ENCODE data around the gene SMG6. TPM values are rescaled to one million over a fixed set of nuclear protein-coding genes. Genes with fewer than 3 reads are reported as not detected.
A peak's percentile ranks its signal among the peaks of the same experiment; 100 is the strongest.

SMG6 gene
- total and polyA plus RNA-seq, 2 of the 13 experiments (the other 11 are each of a cell fraction or from before 2014, with no cell fraction given) = 4.6 to 14.6 TPM

DNA sequence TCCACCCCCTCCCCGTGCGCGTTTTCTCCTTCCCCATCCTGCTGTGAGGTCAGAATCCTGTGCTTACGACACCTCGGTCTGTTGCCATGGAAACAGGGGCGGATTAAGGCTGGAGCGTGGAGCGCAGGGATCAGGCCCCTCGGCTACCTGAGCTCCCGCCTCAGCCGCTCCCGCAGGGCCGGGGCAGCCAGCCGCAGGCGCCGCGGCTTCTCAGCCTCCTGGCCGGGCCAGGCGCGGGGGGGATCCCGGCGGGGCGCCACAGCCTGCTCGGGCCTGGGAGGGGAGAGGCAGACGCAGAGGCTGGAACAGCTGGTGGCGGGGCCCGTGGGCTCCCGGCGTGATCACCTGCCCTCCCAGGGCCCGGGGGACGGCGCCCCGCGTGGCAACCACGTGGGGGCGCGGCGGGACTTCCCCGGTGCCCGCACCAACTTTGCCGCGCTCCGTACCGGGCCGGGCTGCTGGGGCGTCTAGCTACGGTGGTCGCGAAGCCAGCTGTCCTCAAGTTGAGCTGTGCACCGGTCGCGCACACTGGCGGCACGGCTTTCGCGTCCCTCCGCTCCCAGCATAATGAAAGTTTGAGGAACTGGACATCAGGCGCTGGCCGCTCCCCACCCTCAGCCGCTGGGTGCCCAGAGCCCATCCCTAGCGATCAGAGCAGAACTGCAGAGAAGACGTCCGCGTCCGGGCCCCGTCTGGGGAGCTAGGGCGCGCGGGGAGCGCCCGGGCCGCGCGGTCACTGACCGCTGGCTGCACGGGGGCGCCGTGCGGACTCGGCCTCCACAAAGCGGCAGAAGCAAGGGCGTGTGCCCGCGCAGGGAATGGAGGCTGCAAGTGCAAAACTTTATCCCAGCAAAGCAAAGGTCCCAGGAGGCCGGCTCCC, 279.7 kb downstream of the SMG6 start (continued):
- TF ChIP-seq, protein P1, sequence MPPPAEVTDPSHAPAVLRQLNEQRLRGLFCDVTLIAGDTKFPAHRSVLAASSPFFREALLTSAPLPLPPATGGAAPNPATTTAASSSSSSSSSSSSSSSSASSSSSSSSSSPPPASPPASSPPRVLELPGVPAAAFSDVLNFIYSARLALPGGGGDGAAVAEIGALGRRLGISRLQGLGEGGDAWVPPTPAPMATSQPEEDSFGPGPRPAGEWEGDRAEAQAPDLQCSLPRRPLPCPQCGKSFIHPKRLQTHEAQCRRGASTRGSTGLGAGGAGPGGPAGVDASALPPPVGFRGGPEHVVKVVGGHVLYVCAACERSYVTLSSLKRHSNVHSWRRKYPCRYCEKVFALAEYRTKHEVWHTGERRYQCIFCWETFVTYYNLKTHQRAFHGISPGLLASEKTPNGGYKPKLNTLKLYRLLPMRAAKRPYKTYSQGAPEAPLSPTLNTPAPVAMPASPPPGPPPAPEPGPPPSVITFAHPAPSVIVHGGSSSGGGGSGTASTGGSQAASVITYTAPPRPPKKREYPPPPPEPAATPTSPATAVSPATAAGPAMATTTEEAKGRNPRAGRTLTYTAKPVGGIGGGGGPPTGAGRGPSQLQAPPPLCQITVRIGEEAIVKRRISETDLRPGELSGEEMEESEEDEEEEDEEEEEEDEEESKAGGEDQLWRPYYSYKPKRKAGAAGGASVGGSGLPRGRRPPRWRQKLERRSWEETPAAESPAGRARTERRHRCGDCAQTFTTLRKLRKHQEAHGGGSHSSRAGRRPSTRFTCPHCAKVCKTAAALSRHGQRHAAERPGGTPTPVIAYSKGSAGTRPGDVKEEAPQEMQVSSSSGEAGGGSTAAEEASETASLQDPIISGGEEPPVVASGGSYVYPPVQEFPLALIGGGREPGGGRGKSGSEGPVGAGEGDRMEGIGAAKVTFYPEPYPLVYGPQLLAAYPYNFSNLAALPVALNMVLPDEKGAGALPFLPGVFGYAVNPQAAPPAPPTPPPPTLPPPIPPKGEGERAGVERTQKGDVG (CRISPR knock-in tag; IDR thresholded peaks at IDR 0.05; ENCODE audit: borderline replicate concordance) = no peak
- TF ChIP-seq SSRP1 (CRISPR knock-in tag; IDR thresholded peaks at IDR 0.05) (no peak), TBP (CRISPR knock-in tag; IDR thresholded peaks at IDR 0.05) (no peak), ZNF629 (CRISPR knock-in tag; conservative IDR thresholded peaks at IDR 0.05) (no peak), ZNF296 (CRISPR knock-in tag; conservative IDR thresholded peaks at IDR 0.05) (no peak), SRF (IDR thresholded peaks at IDR 0.05; ENCODE audit: low read depth, low read length) (no peak), ZNF839 (CRISPR knock-in tag; IDR thresholded peaks at IDR 0.05; ENCODE audit: borderline replicate concordance) (no peak), ZBTB21 (CRISPR knock-in tag; IDR thresholded peaks at IDR 0.05) (no peak), IKZF4 (CRISPR knock-in tag; IDR thresholded peaks at IDR 0.05; ENCODE audit: borderline replicate concordance, low read depth, not compliant biosample characterization) (no peak), NR2F2 (IDR thresholded peaks at IDR 0.05; ENCODE audit: borderline replicate concordance, low read depth) (no peak), EZH2 (conservative IDR thresholded peaks at IDR 0.05; ENCODE audit: low read depth, low read length) (peak; percentile 90)
- TF ChIP-seq, protein P2, sequence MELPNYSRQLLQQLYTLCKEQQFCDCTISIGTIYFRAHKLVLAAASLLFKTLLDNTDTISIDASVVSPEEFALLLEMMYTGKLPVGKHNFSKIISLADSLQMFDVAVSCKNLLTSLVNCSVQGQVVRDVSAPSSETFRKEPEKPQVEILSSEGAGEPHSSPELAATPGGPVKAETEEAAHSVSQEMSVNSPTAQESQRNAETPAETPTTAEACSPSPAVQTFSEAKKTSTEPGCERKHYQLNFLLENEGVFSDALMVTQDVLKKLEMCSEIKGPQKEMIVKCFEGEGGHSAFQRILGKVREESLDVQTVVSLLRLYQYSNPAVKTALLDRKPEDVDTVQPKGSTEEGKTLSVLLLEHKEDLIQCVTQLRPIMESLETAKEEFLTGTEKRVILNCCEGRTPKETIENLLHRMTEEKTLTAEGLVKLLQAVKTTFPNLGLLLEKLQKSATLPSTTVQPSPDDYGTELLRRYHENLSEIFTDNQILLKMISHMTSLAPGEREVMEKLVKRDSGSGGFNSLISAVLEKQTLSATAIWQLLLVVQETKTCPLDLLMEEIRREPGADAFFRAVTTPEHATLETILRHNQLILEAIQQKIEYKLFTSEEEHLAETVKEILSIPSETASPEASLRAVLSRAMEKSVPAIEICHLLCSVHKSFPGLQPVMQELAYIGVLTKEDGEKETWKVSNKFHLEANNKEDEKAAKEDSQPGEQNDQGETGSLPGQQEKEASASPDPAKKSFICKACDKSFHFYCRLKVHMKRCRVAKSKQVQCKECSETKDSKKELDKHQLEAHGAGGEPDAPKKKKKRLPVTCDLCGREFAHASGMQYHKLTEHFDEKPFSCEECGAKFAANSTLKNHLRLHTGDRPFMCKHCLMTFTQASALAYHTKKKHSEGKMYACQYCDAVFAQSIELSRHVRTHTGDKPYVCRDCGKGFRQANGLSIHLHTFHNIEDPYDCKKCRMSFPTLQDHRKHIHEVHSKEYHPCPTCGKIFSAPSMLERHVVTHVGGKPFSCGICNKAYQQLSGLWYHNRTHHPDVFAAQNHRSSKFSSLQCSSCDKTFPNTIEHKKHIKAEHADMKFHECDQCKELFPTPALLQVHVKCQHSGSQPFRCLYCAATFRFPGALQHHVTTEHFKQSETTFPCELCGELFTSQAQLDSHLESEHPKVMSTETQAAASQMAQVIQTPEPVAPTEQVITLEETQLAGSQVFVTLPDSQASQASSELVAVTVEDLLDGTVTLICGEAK (IDR thresholded peaks at IDR 0.05) = no peak
- TF ChIP-seq, protein P2 (CRISPR knock-in tag; IDR thresholded peaks at IDR 0.05) = no peak
- TF ChIP-seq, protein P3, sequence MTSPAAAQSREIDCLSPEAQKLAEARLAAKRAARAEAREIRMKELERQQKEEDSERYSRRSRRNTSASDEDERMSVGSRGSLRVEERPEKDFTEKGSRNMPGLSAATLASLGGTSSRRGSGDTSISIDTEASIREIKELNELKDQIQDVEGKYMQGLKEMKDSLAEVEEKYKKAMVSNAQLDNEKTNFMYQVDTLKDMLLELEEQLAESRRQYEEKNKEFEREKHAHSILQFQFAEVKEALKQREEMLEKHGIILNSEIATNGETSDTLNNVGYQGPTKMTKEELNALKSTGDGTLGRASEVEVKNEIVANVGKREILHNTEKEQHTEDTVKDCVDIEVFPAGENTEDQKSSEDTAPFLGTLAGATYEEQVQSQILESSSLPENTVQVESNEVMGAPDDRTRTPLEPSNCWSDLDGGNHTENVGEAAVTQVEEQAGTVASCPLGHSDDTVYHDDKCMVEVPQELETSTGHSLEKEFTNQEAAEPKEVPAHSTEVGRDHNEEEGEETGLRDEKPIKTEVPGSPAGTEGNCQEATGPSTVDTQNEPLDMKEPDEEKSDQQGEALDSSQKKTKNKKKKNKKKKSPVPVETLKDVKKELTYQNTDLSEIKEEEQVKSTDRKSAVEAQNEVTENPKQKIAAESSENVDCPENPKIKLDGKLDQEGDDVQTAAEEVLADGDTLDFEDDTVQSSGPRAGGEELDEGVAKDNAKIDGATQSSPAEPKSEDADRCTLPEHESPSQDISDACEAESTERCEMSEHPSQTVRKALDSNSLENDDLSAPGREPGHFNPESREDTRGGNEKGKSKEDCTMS (CRISPR knock-in tag; conservative IDR thresholded peaks at IDR 0.05) = no peak

Measured in HepG2 (cell line).